H9 (cell line): ENCODE results near the gene NME2. TPM values are rescaled to one million over a fixed set of nuclear protein-coding genes. Genes with fewer than 3 reads are reported as not detected.

Source experiments
- DNase-seq: peaks from one replicate; pipeline ENCODE4 v3.0.0-alpha.2; 2017
- H2AFZ ChIP-seq: one replicate; pipeline ENCODE4 v1.6.1; 2013; ENCODE audit warnings: mild to moderate bottlenecking, low read length, control low read depth, moderate library complexity
- H2AK5ac ChIP-seq: 2 replicates; pipeline ENCODE4 v1.6.1; 2013; ENCODE audit warnings: low read length, control low read depth, mixed read lengths; ENCODE audit not compliant: insufficient read length
- H2BK120ac ChIP-seq: one replicate; pipeline ENCODE4 v1.6.1; 2013; ENCODE audit warnings: low read depth, mild to moderate bottlenecking, low read length, control low read depth, inconsistent platforms; ENCODE audit not compliant: poor library complexity, severe bottlenecking
- H2BK12ac ChIP-seq: 2 replicates; pipeline ENCODE4 v1.6.1; 2013; ENCODE audit warnings: low read length, control low read depth, mixed read lengths, low read depth; ENCODE audit not compliant: insufficient read length
- H2BK15ac ChIP-seq: 2 replicates; pipeline ENCODE4 v1.6.1; 2013; ENCODE audit warnings: low read depth, low read length, control low read depth
- H2BK20ac ChIP-seq: one replicate; pipeline ENCODE4 v1.6.1; 2013; ENCODE audit warnings: low read depth, mild to moderate bottlenecking, low read length, control low read depth, inconsistent platforms; ENCODE audit not compliant: poor library complexity, severe bottlenecking
- H2BK5ac ChIP-seq: 2 replicates; pipeline ENCODE4 v1.6.1; 2013; ENCODE audit warnings: low read length, control low read depth, mixed read lengths; ENCODE audit not compliant: insufficient read length
- H3K14ac ChIP-seq: 2 replicates; pipeline ENCODE4 v1.6.1; 2013; ENCODE audit warnings: low read length, control low read depth; ENCODE audit not compliant: insufficient read depth
- H3K18ac ChIP-seq: 2 replicates; pipeline ENCODE4 v1.6.1; 2013; ENCODE audit warnings: low read depth, mild to moderate bottlenecking, mixed read lengths, low read length, control low read depth; ENCODE audit not compliant: insufficient read length
- H3K23ac ChIP-seq: 2 replicates; pipeline ENCODE4 v1.6.1; 2013; ENCODE audit warnings: low read length, control low read depth, mixed read lengths, low read depth; ENCODE audit not compliant: insufficient read length
- H3K23me2 ChIP-seq: 2 replicates; pipeline ENCODE4 v1.6.1; 2013; ENCODE audit warnings: low read depth, mild to moderate bottlenecking, mixed read lengths, low read length, control low read depth; ENCODE audit not compliant: insufficient read length, poor library complexity, severe bottlenecking
- H3K27ac ChIP-seq: 2 replicates; pipeline ENCODE4 v1.5.1; 2013; ENCODE audit warnings: low read length, control low read depth, mixed read lengths, low read depth; ENCODE audit not compliant: insufficient read length
- H3K27me3 ChIP-seq: 2 replicates; pipeline ENCODE4 v1.6.1; 2013; ENCODE audit warnings: low read length, control low read depth, inconsistent platforms; ENCODE audit not compliant: insufficient read depth
- H3K4ac ChIP-seq: 2 replicates; pipeline ENCODE4 v1.6.1; 2013; ENCODE audit warnings: low read depth, mild to moderate bottlenecking, control low read depth, inconsistent platforms, low read length, moderate library complexity
- H3K4me1 ChIP-seq: 2 replicates; pipeline ENCODE4 v1.6.1; 2013; ENCODE audit warnings: low read length, control low read depth, inconsistent platforms; ENCODE audit not compliant: insufficient read depth
- H3K4me2 ChIP-seq: 2 replicates; pipeline ENCODE4 v1.6.1; 2013; ENCODE audit warnings: low read length, control low read depth, mixed read lengths; ENCODE audit not compliant: insufficient read length, insufficient read depth
- H3K56ac ChIP-seq: 2 replicates; pipeline ENCODE4 v1.6.1; 2013; ENCODE audit warnings: low read depth, mild to moderate bottlenecking, mixed read lengths, low read length, control low read depth; ENCODE audit not compliant: insufficient read length
- H3K79me1 ChIP-seq: 2 replicates; pipeline ENCODE4 v1.6.1; 2013; ENCODE audit warnings: low read depth, mild to moderate bottlenecking, moderate library complexity, low read length, control low read depth, inconsistent platforms; ENCODE audit not compliant: insufficient read depth, poor library complexity, severe bottlenecking
- H3K79me2 ChIP-seq: 2 replicates; pipeline ENCODE4 v1.6.1; 2013; ENCODE audit warnings: low read length, control low read depth, inconsistent platforms; ENCODE audit not compliant: insufficient read depth
- H3K9ac ChIP-seq: 2 replicates; pipeline ENCODE4 v1.6.1; 2013; ENCODE audit warnings: low read length, control low read depth, mixed read lengths; ENCODE audit not compliant: insufficient read length; ENCODE audit errors: extremely low read depth
- H3K9me3 ChIP-seq: one replicate; pipeline ENCODE4 v1.6.1; 2013; ENCODE audit warnings: low read depth, low read length, inconsistent platforms; ENCODE audit not compliant: control insufficient read depth
- H3T11ph ChIP-seq: one replicate; pipeline ENCODE4 v1.6.1; 2013; ENCODE audit warnings: mild to moderate bottlenecking, low read length, control low read depth, inconsistent platforms
- H4K20me1 ChIP-seq: one replicate; pipeline ENCODE4 v1.6.1; 2013; ENCODE audit not compliant: control insufficient read depth, insufficient read length, insufficient read depth
- H4K5ac ChIP-seq: 2 replicates; pipeline ENCODE4 v1.6.1; 2013; ENCODE audit warnings: low read depth, mild to moderate bottlenecking, mixed read lengths, low read length, control low read depth; ENCODE audit not compliant: insufficient read length
- H4K8ac ChIP-seq: replicated peaks from 2 replicates; pipeline ENCODE4 v1.6.1; 2013; ENCODE audit warnings: low read length, control low read depth, mixed read lengths, low read depth; ENCODE audit not compliant: insufficient read length
- H4K91ac ChIP-seq: 2 replicates; pipeline ENCODE4 v1.6.1; 2013; ENCODE audit warnings: low read depth, mild to moderate bottlenecking, moderate library complexity, mixed read lengths, low read length, control low read depth; ENCODE audit not compliant: insufficient read length
- H3K27ac Mint-ChIP-seq, 3 experiments: 2 replicates in 2 of 3; 3 replicates in 1 of 3; pipeline ENCODE4 v1.8.0; 2020 to 2021; ENCODE audit warnings: mixed read lengths in 3 of 3, mild to moderate bottlenecking in 1 of 3, moderate library complexity in 1 of 3
- H3K27me3 Mint-ChIP-seq: 2 replicates; pipeline ENCODE4 v1.8.0; 2021; ENCODE audit warnings: low read depth, mild to moderate bottlenecking, moderate library complexity, mixed read lengths
- H3K36me3 Mint-ChIP-seq, 3 experiments: 2 replicates in 2 of 3; 3 replicates in 1 of 3; pipeline ENCODE4 v1.8.0; 2020 to 2021; ENCODE audit warnings: low read depth in 3 of 3, mixed read lengths in 3 of 3; ENCODE audit not compliant: insufficient read depth in 1 of 3
- H3K4me1 Mint-ChIP-seq, 2 experiments: 2 replicates each; pipeline ENCODE4 v1.8.0; 2020; ENCODE audit warnings: mixed read lengths in 2 of 2
- H3K4me3 Mint-ChIP-seq, 2 experiments: 2 replicates in 1 of 2; 3 replicates in 1 of 2; pipeline ENCODE4 v1.8.0; 2020 to 2021; ENCODE audit warnings: mild to moderate bottlenecking in 2 of 2, mixed read lengths in 2 of 2, moderate library complexity in 1 of 2
- H3K9me3 Mint-ChIP-seq, 2 experiments: 2 replicates in 1 of 2; 3 replicates in 1 of 2; pipeline ENCODE4 v1.8.0; 2020; ENCODE audit warnings: mild to moderate bottlenecking in 2 of 2, mixed read lengths in 2 of 2, moderate library complexity in 1 of 2
- WGBS: extraction: QIAGEN DNeasy Blood & Tissue Kit; methylation state at CpG from one replicate; pipeline ENCODE4 v1.1.7; 2013; ENCODE audit warnings: missing lambda C conversion rate, low lambda C conversion rate, mixed read lengths; ENCODE audit not compliant: insufficient read length; ENCODE audit errors: extremely low coverage; 5-methylcytosine and 5-hydroxymethylcytosine counted together
- total RNA-seq: library from RNA; stranded (reverse); gene quantifications from 2 replicates; pipeline ENCODE4 v1.2.1, GENCODE V29; 2021
- TF ChIP-seq, protein P1 (sequence below): fragments of 200-600 bp; sonication (generic); conservative IDR thresholded peaks from 3 replicates; pipeline ENCODE4 v1.8.0; 2021; ENCODE audit warnings: antibody characterized with exemption, mild to moderate bottlenecking

NME2 gene
- total RNA-seq, 1 experiment from 2014 or later = 819 TPM

GRCh38 chr17:51221322-51221721 lies 55.1 kb downstream of the NME2 start:
- no peak overlapping the region for H2BK5ac ChIP-seq
- no peaks in the 10 kb centered on the region for H4K20me1 ChIP-seq
- H2BK15ac ChIP-seq = no peak overlapping the region
- no peak overlapping the region for H3K27ac ChIP-seq
- H4K91ac ChIP-seq = no peak overlapping the region
- no peak overlapping the region for H3K27ac Mint-ChIP-seq
- no peak overlapping the region for H3K9ac ChIP-seq
- H3K23ac ChIP-seq = no peak overlapping the region
- no peaks in the 10 kb centered on the region for H3K4me1 ChIP-seq
- H3K4me1 Mint-ChIP-seq = no peaks in the 10 kb centered on the region
- H3K14ac ChIP-seq = no peak overlapping the region
- H2BK12ac ChIP-seq = no peak overlapping the region
- no peaks in the 10 kb centered on the region for H3K9me3 Mint-ChIP-seq
- no peak overlapping the region for H3T11ph ChIP-seq
- no peak overlapping the region for H3K4ac ChIP-seq
- peaks cover 19 to 81% (median 69%) of the 10 kb centered on the region in 3 experiments; a peak in 6 of 7 replicates for H3K36me3 Mint-ChIP-seq
- H3K27me3 ChIP-seq = no peaks in the 10 kb centered on the region
- no peak overlapping the region for H2BK120ac ChIP-seq
- H3K4me3 Mint-ChIP-seq = no peak overlapping the region
- no peak overlapping the region for H3K4me2 ChIP-seq
- H2AFZ ChIP-seq = no peak overlapping the region
- no peak overlapping the region for H3K18ac ChIP-seq
- DNase-seq = no peak
- H4K8ac ChIP-seq = no peak overlapping the region
- H3K23me2 ChIP-seq = no peaks in the 10 kb centered on the region
- H3K79me2 ChIP-seq = no peaks in the 10 kb centered on the region
- no peaks in the 10 kb centered on the region for H3K27me3 Mint-ChIP-seq
- TF ChIP-seq, protein P1, sequence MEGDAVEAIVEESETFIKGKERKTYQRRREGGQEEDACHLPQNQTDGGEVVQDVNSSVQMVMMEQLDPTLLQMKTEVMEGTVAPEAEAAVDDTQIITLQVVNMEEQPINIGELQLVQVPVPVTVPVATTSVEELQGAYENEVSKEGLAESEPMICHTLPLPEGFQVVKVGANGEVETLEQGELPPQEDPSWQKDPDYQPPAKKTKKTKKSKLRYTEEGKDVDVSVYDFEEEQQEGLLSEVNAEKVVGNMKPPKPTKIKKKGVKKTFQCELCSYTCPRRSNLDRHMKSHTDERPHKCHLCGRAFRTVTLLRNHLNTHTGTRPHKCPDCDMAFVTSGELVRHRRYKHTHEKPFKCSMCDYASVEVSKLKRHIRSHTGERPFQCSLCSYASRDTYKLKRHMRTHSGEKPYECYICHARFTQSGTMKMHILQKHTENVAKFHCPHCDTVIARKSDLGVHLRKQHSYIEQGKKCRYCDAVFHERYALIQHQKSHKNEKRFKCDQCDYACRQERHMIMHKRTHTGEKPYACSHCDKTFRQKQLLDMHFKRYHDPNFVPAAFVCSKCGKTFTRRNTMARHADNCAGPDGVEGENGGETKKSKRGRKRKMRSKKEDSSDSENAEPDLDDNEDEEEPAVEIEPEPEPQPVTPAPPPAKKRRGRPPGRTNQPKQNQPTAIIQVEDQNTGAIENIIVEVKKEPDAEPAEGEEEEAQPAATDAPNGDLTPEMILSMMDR = no peak
- H2AK5ac ChIP-seq = no peak overlapping the region
- H4K5ac ChIP-seq = no peak overlapping the region
- no peaks in the 10 kb centered on the region for H3K9me3 ChIP-seq
- H2BK20ac ChIP-seq = no peak overlapping the region
- WGBS = no CpG with 5 or more reads among the region's 4 CpGs
- H3K56ac ChIP-seq = no peak overlapping the region
- peaks cover 2% of the 10 kb centered on the region for H3K79me1 ChIP-seq

Other genes with a start within 250 kb of the NME2 start
- 49.7 and 54.3 TPM in 2 replicates for gene SPAG9, start 45.5 kb upstream of the NME2 start, total RNA-seq
- 206 and 220 TPM in 2 replicates for gene NME1, start 12.9 kb upstream of the NME2 start, total RNA-seq
- 46.0 and 49.6 TPM in 2 replicates for gene MBTD1, start 93.6 kb downstream of the NME2 start, total RNA-seq
- 78.3 and 79.5 TPM in 2 replicates for gene UTP18, start 94.1 kb downstream of the NME2 start, total RNA-seq